Measurements from ENCODE around the gene MZB1.

MZB1 gene

GRCh38 chr5:139384591-139385051 is 5.1 kb downstream of the MZB1 start:
- Histone ChIP-seq H3K27me3 (ENCODE audit: control insufficient read depth in 3 of 3, insufficient read depth in 3 of 3, low read depth in 1 of 3, low read length in 3 of 3) (peaks cover 0 to 16% (median 0%) of the 10 kb centered on the region in 3 experiments), H4K8ac (ENCODE audit: low read depth, low read length) (no peak overlapping the region), H3K4me3 (ENCODE audit: low read length in 2 of 2) (no peak overlapping the region), H2BK15ac (ENCODE audit: low read length) (no peak overlapping the region), H2BK12ac (ENCODE audit: low read length) (no peak overlapping the region), H3K36me3 (replicated peaks in 1 of 2; ENCODE audit: control insufficient read depth in 2 of 2, insufficient read depth in 2 of 2, low read length in 2 of 2) (no peaks in the 10 kb centered on the region), H3K4me1 (ENCODE audit: control insufficient read depth in 2 of 2, insufficient read depth in 1 of 2, low read depth in 1 of 2, low read length in 2 of 2) (peaks cover 2 to 6% of the 10 kb centered on the region in 2 donors), H3K4ac (ENCODE audit: low read length) (no peak overlapping the region), H3K4me2 (ENCODE audit: insufficient read depth, low read length, poor library complexity, severe bottlenecking) (no peak overlapping the region), H3K9me3 (replicated peaks in 1 of 2; ENCODE audit: control insufficient read depth in 2 of 2, insufficient read depth in 1 of 2, low read depth in 1 of 2, low read length in 2 of 2) (no peaks in the 10 kb centered on the region), H3K18ac (ENCODE audit: low read length) (no peak overlapping the region), H2BK120ac (ENCODE audit: low read depth, low read length) (no peak overlapping the region), H3K14ac (ENCODE audit: low read length) (no peak overlapping the region), H4K91ac (ENCODE audit: low read depth, low read length, poor library complexity) (no peak overlapping the region), H3K23ac (ENCODE audit: low read depth, low read length, poor library complexity) (no peak overlapping the region), H3K27ac (replicated peaks; ENCODE audit: low read length) (no peak overlapping the region), H2AK5ac (ENCODE audit: low read depth, low read length) (no peak overlapping the region), H2BK5ac (ENCODE audit: low read length) (no peak overlapping the region), H3K79me1 (ENCODE audit: low read depth, low read length) (peaks cover 3% of the 10 kb centered on the region), H3K9ac (ENCODE audit: low read depth, low read length, poor library complexity) (no peak overlapping the region), H2AFZ (ENCODE audit: low read length) (no peak overlapping the region)
- no peak for DNase-seq (ENCODE audit: low spot score)
- no CpG with 5 or more reads among the region's 9 CpGs for WGBS, 2 donors (ENCODE audit: extremely low coverage in 2 of 2, insufficient read length in 2 of 2, insufficient replicate concordance in 1 of 2)

- Histone ChIP-seq H3K4me2 (ENCODE audit: insufficient read depth, low read length, poor library complexity, severe bottlenecking) (no peak overlapping the region), H3K9ac (ENCODE audit: low read depth, low read length, poor library complexity) (peak overlapping the region; percentile 34), H2BK120ac (ENCODE audit: low read depth, low read length) (no peak overlapping the region), H2BK12ac (ENCODE audit: low read length) (no peak overlapping the region), H4K8ac (ENCODE audit: low read depth, low read length) (no peak overlapping the region), H4K91ac (ENCODE audit: low read depth, low read length, poor library complexity) (no peak overlapping the region), H2BK5ac (ENCODE audit: low read length) (no peak overlapping the region), H3K4me3 (ENCODE audit: low read length in 2 of 2) (no peak overlapping the region), H2BK15ac (ENCODE audit: low read length) (no peak overlapping the region), H3K14ac (ENCODE audit: low read length) (no peak overlapping the region), H3K36me3 (replicated peaks in 1 of 2; ENCODE audit: control insufficient read depth in 2 of 2, insufficient read depth in 2 of 2, low read length in 2 of 2) (no peaks in the 10 kb centered on the region), H3K18ac (ENCODE audit: low read length) (peak overlapping the region; percentile 27), H3K79me1 (ENCODE audit: low read depth, low read length) (peaks cover 6% of the 10 kb centered on the region), H3K23ac (ENCODE audit: low read depth, low read length, poor library complexity) (no peak overlapping the region), H2AK5ac (ENCODE audit: low read depth, low read length) (no peak overlapping the region), H3K4me1 (ENCODE audit: control insufficient read depth in 2 of 2, insufficient read depth in 1 of 2, low read depth in 1 of 2, low read length in 2 of 2) (peaks cover 2 to 6% of the 10 kb centered on the region in 2 donors), H3K27me3 (ENCODE audit: control insufficient read depth in 3 of 3, insufficient read depth in 3 of 3, low read depth in 1 of 3, low read length in 3 of 3) (peaks cover 0 to 16% (median 0%) of the 10 kb centered on the region in 3 experiments), H3K9me3 (replicated peaks in 1 of 2; ENCODE audit: control insufficient read depth in 2 of 2, insufficient read depth in 1 of 2, low read depth in 1 of 2, low read length in 2 of 2) (no peaks in the 10 kb centered on the region), H2AFZ (ENCODE audit: low read length) (no peak overlapping the region), H3K4ac (ENCODE audit: low read length) (no peak overlapping the region), H3K27ac (replicated peaks; ENCODE audit: low read length) (no peak overlapping the region)
- no CpG with 5 or more reads among the region's 7 CpGs for WGBS, 2 donors (ENCODE audit: extremely low coverage in 2 of 2, insufficient read length in 2 of 2, insufficient replicate concordance in 1 of 2)
- no peak for DNase-seq (ENCODE audit: low spot score)
Measured at GRCh38 chr5:139383993-139384590, 5.6 kb downstream of the MZB1 start.

- Histone ChIP-seq H3K14ac (ENCODE audit: low read length) (no peak within 1 kb of the TSS), H3K27ac (replicated peaks; ENCODE audit: low read length) (no peak within 1 kb of the TSS), H2BK15ac (ENCODE audit: low read length) (no peak within 1 kb of the TSS), H2AK5ac (ENCODE audit: low read depth, low read length) (peak within 1 kb of the TSS; percentile 88), H3K9me3 (replicated peaks in 1 of 2; ENCODE audit: control insufficient read depth in 2 of 2, insufficient read depth in 1 of 2, low read depth in 1 of 2, low read length in 2 of 2) (no peaks in the 10 kb centered on the region), H3K4me3 (ENCODE audit: low read length in 2 of 2) (no peak within 1 kb of the TSS), H2AFZ (ENCODE audit: low read length) (no peak within 1 kb of the TSS), H3K79me1 (ENCODE audit: low read depth, low read length) (peaks cover 6% of the 10 kb centered on the region), H4K8ac (ENCODE audit: low read depth, low read length) (peak within 1 kb of the TSS; percentile 6), H4K91ac (ENCODE audit: low read depth, low read length, poor library complexity) (no peak within 1 kb of the TSS), H2BK120ac (ENCODE audit: low read depth, low read length) (no peak within 1 kb of the TSS), H3K4me1 (ENCODE audit: control insufficient read depth in 2 of 2, insufficient read depth in 1 of 2, low read depth in 1 of 2, low read length in 2 of 2) (peaks cover 2 to 5% of the 10 kb centered on the region in 2 donors), H3K23ac (ENCODE audit: low read depth, low read length, poor library complexity) (peak within 1 kb of the TSS; percentile 73), H2BK5ac (ENCODE audit: low read length) (peak within 1 kb of the TSS; percentile 22), H3K36me3 (replicated peaks in 1 of 2; ENCODE audit: control insufficient read depth in 2 of 2, insufficient read depth in 2 of 2, low read length in 2 of 2) (no peaks in the 10 kb centered on the region), H2BK12ac (ENCODE audit: low read length) (no peak within 1 kb of the TSS), H3K9ac (ENCODE audit: low read depth, low read length, poor library complexity) (peak within 1 kb of the TSS; percentile 34), H3K4ac (ENCODE audit: low read length) (no peak within 1 kb of the TSS), H3K4me2 (ENCODE audit: insufficient read depth, low read length, poor library complexity, severe bottlenecking) (no peak within 1 kb of the TSS), H3K18ac (ENCODE audit: low read length) (no peak within 1 kb of the TSS), H3K27me3 (ENCODE audit: control insufficient read depth in 3 of 3, insufficient read depth in 3 of 3, low read depth in 1 of 3, low read length in 3 of 3) (peaks cover 0 to 16% (median 0%) of the 10 kb centered on the region in 3 experiments)
- DNase-seq (ENCODE audit: low spot score): no peak
- no CpG with 5 or more reads among the region's 10 CpGs for WGBS, 2 donors (ENCODE audit: extremely low coverage in 2 of 2, insufficient read length in 2 of 2, insufficient replicate concordance in 1 of 2)
Measured at GRCh38 chr5:139383275-139383992, 6.3 kb downstream of the MZB1 start, which contains the start of gene SLC23A1. Gene SLC23A1, minus strand, starts transcription at chr5:139383297. Its CDS starts 44 bp downstream, at chr5:139383253.

- peaks cover 0 to 16% (median 0%) of the 10 kb centered on the region in 3 experiments for H3K27me3 ChIP-seq (ENCODE audit: control insufficient read depth in 3 of 3, insufficient read depth in 3 of 3, low read depth in 1 of 3, low read length in 3 of 3)
- H2BK12ac ChIP-seq (ENCODE audit: low read length): no peak overlapping the region
- H3K18ac ChIP-seq (ENCODE audit: low read length): no peak overlapping the region
- no peak overlapping the region for H3K27ac ChIP-seq (replicated peaks; ENCODE audit: low read length)
- WGBS, 2 donors (ENCODE audit: extremely low coverage in 2 of 2, insufficient read length in 2 of 2, insufficient replicate concordance in 1 of 2): no CpG with 5 or more reads among the region's 3 CpGs
- H2AK5ac ChIP-seq (ENCODE audit: low read depth, low read length): peak overlapping the region; percentile 81
- H3K14ac ChIP-seq (ENCODE audit: low read length): no peak overlapping the region
- H3K4me2 ChIP-seq (ENCODE audit: insufficient read depth, low read length, poor library complexity, severe bottlenecking): no peak overlapping the region
- H3K9me3 ChIP-seq (replicated peaks in 1 of 2; ENCODE audit: control insufficient read depth in 2 of 2, insufficient read depth in 1 of 2, low read depth in 1 of 2, low read length in 2 of 2): no peaks in the 10 kb centered on the region
- no peak overlapping the region for H3K4ac ChIP-seq (ENCODE audit: low read length)
- H3K23ac ChIP-seq (ENCODE audit: low read depth, low read length, poor library complexity): peak overlapping the region; percentile 73
- DNase-seq (ENCODE audit: low spot score): no peak
- no peak overlapping the region for H2BK15ac ChIP-seq (ENCODE audit: low read length)
- no peak overlapping the region for H4K91ac ChIP-seq (ENCODE audit: low read depth, low read length, poor library complexity)
- H3K36me3 ChIP-seq (replicated peaks in 1 of 2; ENCODE audit: control insufficient read depth in 2 of 2, insufficient read depth in 2 of 2, low read length in 2 of 2): no peaks in the 10 kb centered on the region
- H2BK5ac ChIP-seq (ENCODE audit: low read length): no peak overlapping the region
- no peak overlapping the region for H3K4me3 ChIP-seq (ENCODE audit: low read length in 2 of 2)
- no peak overlapping the region for H3K9ac ChIP-seq (ENCODE audit: low read depth, low read length, poor library complexity)
- no peak overlapping the region for H2AFZ ChIP-seq (ENCODE audit: low read length)
- no peak overlapping the region for H4K8ac ChIP-seq (ENCODE audit: low read depth, low read length)
- H2BK120ac ChIP-seq (ENCODE audit: low read depth, low read length): no peak overlapping the region
- peaks cover under 1 to 2% of the 10 kb centered on the region in 2 donors for H3K4me1 ChIP-seq (ENCODE audit: control insufficient read depth in 2 of 2, insufficient read depth in 1 of 2, low read depth in 1 of 2, low read length in 2 of 2)
- peaks cover 6% of the 10 kb centered on the region for H3K79me1 ChIP-seq (ENCODE audit: low read depth, low read length)
Measured at GRCh38 chr5:139382807-139383206, 6.9 kb downstream of the MZB1 start.
